Omental fat pad (tissue), 4 donors: ENCODE results near the gene ARHGAP31. TPM values are rescaled to one million over a fixed set of nuclear protein-coding genes. Genes with fewer than 3 reads are reported as not detected.

Experiments
- ATAC-seq: fragments of 150-250 bp; one replicate; pipeline ENCODE4 v1.9.1; 2016; ENCODE audit warnings: mild to moderate bottlenecking, moderate library complexity; ENCODE audit not compliant: low FRiP score
- DNase-seq: peaks from one replicate; pipeline ENCODE4 v3.0.0-alpha.2; 2019; ENCODE audit warnings: low spot score
- CTCF ChIP-seq, 3 donors: fragments of 450-650 bp; IDR thresholded peaks; one replicate each; pipeline ENCODE4 v1.5.1; 2016 to 2017; ENCODE audit warnings: antibody characterized with exemption in 3 of 3, mild to moderate bottlenecking in 3 of 3, moderate library complexity in 2 of 3
- total RNA-seq, 4 donors: library from RNA; depleted of rRNA; stranded (reverse); fragments of >200 nt; gene quantifications; one replicate each; pipeline ENCODE4 v1.1.0, GENCODE V29; 2016

Gene ARHGAP31
- total RNA-seq, 4 donors from 2014 or later: 14.4 to 61.2 (median 36.6) TPM

GRCh38 chr3:119401069-119401468 is 106.9 kb downstream of the ARHGAP31 start:
- no peak for DNase-seq
- no peak for TF ChIP-seq CTCF (IDR thresholded peaks at IDR 0.05)
- ATAC-seq: no peak

- no peak for ATAC-seq
- no peak for TF ChIP-seq CTCF (IDR thresholded peaks at IDR 0.05)
Observed at GRCh38 chr3:119401503-119402440, 107.6 kb downstream of the ARHGAP31 start.

GRCh38 chr3:119402791-119403190 is 108.6 kb downstream of the ARHGAP31 start:
- TF ChIP-seq CTCF (IDR thresholded peaks at IDR 0.05): no peak
- DNase-seq (no peak), ATAC-seq (no peak)

More at GRCh38 chr3:119401503-119402440, 107.6 kb downstream of the ARHGAP31 start:
- DNase-seq: no peak

GRCh38 chr3:119403201-119403600 is 109.0 kb downstream of the ARHGAP31 start:
- TF ChIP-seq CTCF (IDR thresholded peaks at IDR 0.05): no peak
- ATAC-seq (no peak), DNase-seq (no peak)

GRCh38 chr3:119405315-119405714 is 111.1 kb downstream of the ARHGAP31 start:
- TF ChIP-seq CTCF (IDR thresholded peaks at IDR 0.05): no peak
- ATAC-seq (no peak), DNase-seq (no peak)

- DNase-seq (no peak), ATAC-seq (no peak)
- TF ChIP-seq CTCF (IDR thresholded peaks at IDR 0.05): no peak
Observed at GRCh38 chr3:119408243-119408950, 114.2 kb downstream of the ARHGAP31 start.
